Measurements from ENCODE around the gene TCF20.

GRCh38 chr22:42301742-42302102 lies 31.3 kb upstream of the TCF20 start:
- TF ChIP-seq CTCF (IDR thresholded peaks at IDR 0.05) (no peak), EZH2 (IDR thresholded peaks at IDR 0.05) (no peak), EZH2phosphoT487 (IDR thresholded peaks at IDR 0.05) (no peak)

Data from neural progenitor cell (in vitro differentiated cells).